ENCODE data around the gene DST. TPM values are rescaled to one million over a fixed set of nuclear protein-coding genes. Genes with fewer than 3 reads are reported as not detected.
A peak's percentile ranks its signal among the peaks of the same experiment; 100 is the strongest.

The DST gene
- total RNA-seq, 1 donor = 573 TPM

GRCh38 chr6:56552187-56553130 lies 90.2 kb downstream of the DST start:
- TF ChIP-seq, protein P1, sequence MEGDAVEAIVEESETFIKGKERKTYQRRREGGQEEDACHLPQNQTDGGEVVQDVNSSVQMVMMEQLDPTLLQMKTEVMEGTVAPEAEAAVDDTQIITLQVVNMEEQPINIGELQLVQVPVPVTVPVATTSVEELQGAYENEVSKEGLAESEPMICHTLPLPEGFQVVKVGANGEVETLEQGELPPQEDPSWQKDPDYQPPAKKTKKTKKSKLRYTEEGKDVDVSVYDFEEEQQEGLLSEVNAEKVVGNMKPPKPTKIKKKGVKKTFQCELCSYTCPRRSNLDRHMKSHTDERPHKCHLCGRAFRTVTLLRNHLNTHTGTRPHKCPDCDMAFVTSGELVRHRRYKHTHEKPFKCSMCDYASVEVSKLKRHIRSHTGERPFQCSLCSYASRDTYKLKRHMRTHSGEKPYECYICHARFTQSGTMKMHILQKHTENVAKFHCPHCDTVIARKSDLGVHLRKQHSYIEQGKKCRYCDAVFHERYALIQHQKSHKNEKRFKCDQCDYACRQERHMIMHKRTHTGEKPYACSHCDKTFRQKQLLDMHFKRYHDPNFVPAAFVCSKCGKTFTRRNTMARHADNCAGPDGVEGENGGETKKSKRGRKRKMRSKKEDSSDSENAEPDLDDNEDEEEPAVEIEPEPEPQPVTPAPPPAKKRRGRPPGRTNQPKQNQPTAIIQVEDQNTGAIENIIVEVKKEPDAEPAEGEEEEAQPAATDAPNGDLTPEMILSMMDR (IDR thresholded peaks at IDR 0.05; ENCODE audit: extremely low read depth, low read depth, low read length) = no peak
- Histone ChIP-seq H3K36me3 (ENCODE audit: insufficient read depth, low read length) (peaks cover 37% of the 10 kb centered on the region), H3K4me3 (ENCODE audit: insufficient read depth, low read length) (no peak overlapping the region), H3K4me2 (ENCODE audit: insufficient read depth, low read length) (no peak overlapping the region), H3K27me3 (ENCODE audit: insufficient read depth, low read length) (no peaks in the 10 kb centered on the region), H4K20me1 (ENCODE audit: insufficient read depth, low read length) (peaks cover 43% of the 10 kb centered on the region), H3K79me2 (ENCODE audit: insufficient read depth, low read length) (peaks cover 55% of the 10 kb centered on the region), H2AFZ (ENCODE audit: low read length) (no peak overlapping the region), H3K27ac (ENCODE audit: low read depth, low read length) (peak overlapping the region; percentile 27), H3K9me3 (ENCODE audit: low read depth, low read length) (no peaks in the 10 kb centered on the region), H3K4me1 (ENCODE audit: insufficient read depth, low read length) (peaks cover 38% of the 10 kb centered on the region)
- no peak for DNase-seq (ENCODE audit: insufficient read length, low spot score, missing footprints)

- H4K20me1 ChIP-seq (ENCODE audit: insufficient read depth, low read length) = peaks cover 48% of the 10 kb centered on the region
Observed at GRCh38 chr6:56551409-56552120, 91.1 kb downstream of the DST start.

GRCh38 chr6:56550301-56550700 lies 92.4 kb downstream of the DST start:
- Histone ChIP-seq H3K4me2 (ENCODE audit: insufficient read depth, low read length) (peak overlapping the region; percentile 66), H3K36me3 (ENCODE audit: insufficient read depth, low read length) (peaks cover 22% of the 10 kb centered on the region), H4K20me1 (ENCODE audit: insufficient read depth, low read length) (peaks cover 48% of the 10 kb centered on the region), H3K79me2 (ENCODE audit: insufficient read depth, low read length) (peaks cover 75% of the 10 kb centered on the region), H3K9me3 (ENCODE audit: low read depth, low read length) (no peaks in the 10 kb centered on the region), H3K27ac (ENCODE audit: low read depth, low read length) (peak overlapping the region; percentile 30), H3K27me3 (ENCODE audit: insufficient read depth, low read length) (no peaks in the 10 kb centered on the region), H2AFZ (ENCODE audit: low read length) (no peak overlapping the region), H3K4me3 (ENCODE audit: insufficient read depth, low read length) (no peak overlapping the region), H3K4me1 (ENCODE audit: insufficient read depth, low read length) (peaks cover 38% of the 10 kb centered on the region)
- TF ChIP-seq, protein P1 (IDR thresholded peaks at IDR 0.05; ENCODE audit: extremely low read depth, low read depth, low read length) = no peak
- DNase-seq (ENCODE audit: insufficient read length, low spot score, missing footprints) = no peak

More at GRCh38 chr6:56551409-56552120, 91.1 kb downstream of the DST start:
- H2AFZ ChIP-seq (ENCODE audit: low read length) = no peak overlapping the region
- H3K36me3 ChIP-seq (ENCODE audit: insufficient read depth, low read length) = peaks cover 29% of the 10 kb centered on the region
- peak overlapping the region; percentile 27 for H3K27ac ChIP-seq (ENCODE audit: low read depth, low read length)
- no peaks in the 10 kb centered on the region for H3K27me3 ChIP-seq (ENCODE audit: insufficient read depth, low read length)
- H3K79me2 ChIP-seq (ENCODE audit: insufficient read depth, low read length) = peaks cover 64% of the 10 kb centered on the region
- H3K4me3 ChIP-seq (ENCODE audit: insufficient read depth, low read length) = no peak overlapping the region
- DNase-seq (ENCODE audit: insufficient read length, low spot score, missing footprints) = no peak
- H3K9me3 ChIP-seq (ENCODE audit: low read depth, low read length) = no peaks in the 10 kb centered on the region
- H3K4me2 ChIP-seq (ENCODE audit: insufficient read depth, low read length) = no peak overlapping the region
- H3K4me1 ChIP-seq (ENCODE audit: insufficient read depth, low read length) = peaks cover 38% of the 10 kb centered on the region
- TF ChIP-seq, protein P1 (IDR thresholded peaks at IDR 0.05; ENCODE audit: extremely low read depth, low read depth, low read length) = no peak

- peaks cover 46% of the 10 kb centered on the region for H3K4me1 ChIP-seq (ENCODE audit: insufficient read depth, low read length)
- H3K36me3 ChIP-seq (ENCODE audit: insufficient read depth, low read length) = peaks cover 12% of the 10 kb centered on the region
- DNase-seq (ENCODE audit: insufficient read length, low spot score, missing footprints) = no peak
- peaks cover 87% of the 10 kb centered on the region for H3K79me2 ChIP-seq (ENCODE audit: insufficient read depth, low read length)
- no peaks in the 10 kb centered on the region for H3K9me3 ChIP-seq (ENCODE audit: low read depth, low read length)
- TF ChIP-seq, protein P1 (IDR thresholded peaks at IDR 0.05; ENCODE audit: extremely low read depth, low read depth, low read length) = peak; percentile 47
- H3K4me3 ChIP-seq (ENCODE audit: insufficient read depth, low read length) = no peak overlapping the region
- H3K4me2 ChIP-seq (ENCODE audit: insufficient read depth, low read length) = peak overlapping the region; percentile 1
- H4K20me1 ChIP-seq (ENCODE audit: insufficient read depth, low read length) = peaks cover 56% of the 10 kb centered on the region
- no peaks in the 10 kb centered on the region for H3K27me3 ChIP-seq (ENCODE audit: insufficient read depth, low read length)
- H3K27ac ChIP-seq (ENCODE audit: low read depth, low read length) = no peak overlapping the region
- no peak overlapping the region for H2AFZ ChIP-seq (ENCODE audit: low read length)
Observed at GRCh38 chr6:56549014-56549413, 93.7 kb downstream of the DST start.
